ENCODE data around the gene TMPRSS7. TPM values are rescaled to one million over a fixed set of nuclear protein-coding genes. Genes with fewer than 3 reads are reported as not detected.

The TMPRSS7 gene
- total RNA-seq, 2 donors from 2014 or later: 0.24 to 1.6 TPM

Other genes starting within 250 kb of the TMPRSS7 start
- gene PHLDB2, start 175.5 kb upstream of the TMPRSS7 start, total RNA-seq: 1 to 10 TPM; 2.9 TPM
- gene ABHD10, start 55.7 kb upstream of the TMPRSS7 start, total RNA-seq: 10 to 100 TPM; 63.3 to 84.9 TPM
- gene TAGLN3, start 35.8 kb upstream of the TMPRSS7 start, total RNA-seq: 1 to 10 TPM in 1 of 2 donors, under 1 TPM in 1; 0.56 to 7.1 TPM
- 10 to 100 TPM in 1 of 2 donors, 1 to 10 TPM in 1; 9.9 to 14.5 TPM for gene C3orf52, start 51.7 kb downstream of the TMPRSS7 start, total RNA-seq
- gene GCSAM, start 98.5 kb downstream of the TMPRSS7 start, total RNA-seq: 10 to 100 TPM; 13.5 to 18.6 TPM